GM19239 (cell line): ENCODE results near the gene PAQR7.

Experiments used
- DNase-seq: peaks from one replicate; pipeline ENCODE4 v3.0.0; 2011; ENCODE audit warnings: low spot score; ENCODE audit not compliant: insufficient read length
- FAIRE-seq: peaks from 2 replicates; lab custom pipeline; 2011; peaks lifted over from hg19 to GRCh38; lab: Jason Lieb, UNC

Gene PAQR7

GRCh38 chr1:25821630-25822091, 53.8 kb downstream of the PAQR7 start:
- no peak for DNase-seq
- no peak for FAIRE-seq

DNA sequence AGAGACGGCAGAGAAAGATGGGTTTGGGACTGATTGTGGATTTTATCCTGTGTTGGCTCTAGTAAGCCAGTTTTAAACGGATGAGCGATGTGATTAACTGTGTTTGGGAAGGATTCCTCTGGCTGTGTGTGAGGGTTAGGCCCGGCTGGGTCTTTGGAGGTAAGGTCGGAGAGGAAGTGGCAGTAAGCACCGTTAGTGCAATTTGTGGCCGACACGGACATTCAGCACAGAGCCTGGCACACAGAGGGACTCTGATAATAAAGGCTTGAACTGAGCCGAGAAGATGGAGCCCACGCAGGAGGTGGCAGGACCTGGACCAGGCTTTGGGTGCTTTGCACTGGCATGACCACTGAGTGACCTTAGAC, 54.4 kb downstream of the PAQR7 start:
- DNase-seq = no peak
- no peak for FAIRE-seq

DNA sequence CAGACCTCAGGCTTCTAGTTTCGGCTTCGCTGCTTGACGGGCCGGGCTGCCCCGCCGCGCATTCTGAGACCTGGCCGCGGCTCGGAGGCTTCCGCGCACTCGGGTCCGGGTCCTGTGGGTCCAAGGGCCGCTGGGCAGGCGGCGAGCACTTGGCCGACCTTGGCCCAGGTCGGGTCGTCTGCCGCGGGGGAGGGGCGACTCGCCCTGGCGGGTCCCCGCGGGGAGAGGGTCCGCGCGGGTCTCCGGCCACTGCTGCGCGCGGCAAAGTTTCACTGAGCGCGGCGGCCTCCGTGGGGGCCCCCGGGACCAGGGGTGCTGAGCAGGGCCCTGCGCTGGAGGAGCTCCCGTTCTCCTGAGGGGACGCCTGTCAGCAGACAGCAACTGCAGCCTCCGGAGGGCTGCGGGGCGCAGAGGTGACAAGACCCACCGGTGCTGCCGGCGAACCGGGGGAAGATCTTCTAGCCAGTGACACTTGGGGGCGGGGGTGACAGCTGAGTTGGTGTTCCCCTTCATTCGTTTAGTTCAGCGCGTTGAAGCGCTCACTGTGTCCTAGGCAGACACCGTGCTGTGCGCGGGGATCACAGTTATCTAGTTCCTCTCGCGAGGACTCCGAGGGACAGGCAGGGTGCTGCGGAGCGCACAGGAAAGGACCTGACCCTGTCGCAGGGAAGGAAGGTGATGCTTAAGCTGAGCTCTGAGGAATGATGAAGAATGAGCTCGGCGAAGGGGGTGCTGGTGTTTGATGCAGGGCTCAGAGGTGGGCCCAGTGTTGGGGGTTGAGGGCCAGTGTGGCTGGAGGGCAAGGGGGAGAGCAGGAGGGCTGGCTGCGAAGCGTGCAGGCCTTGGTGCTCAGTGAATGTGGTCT, 55.0 kb downstream of the PAQR7 start:
- DNase-seq = peak; percentile 81
- FAIRE-seq = peak; percentile 97

DNA sequence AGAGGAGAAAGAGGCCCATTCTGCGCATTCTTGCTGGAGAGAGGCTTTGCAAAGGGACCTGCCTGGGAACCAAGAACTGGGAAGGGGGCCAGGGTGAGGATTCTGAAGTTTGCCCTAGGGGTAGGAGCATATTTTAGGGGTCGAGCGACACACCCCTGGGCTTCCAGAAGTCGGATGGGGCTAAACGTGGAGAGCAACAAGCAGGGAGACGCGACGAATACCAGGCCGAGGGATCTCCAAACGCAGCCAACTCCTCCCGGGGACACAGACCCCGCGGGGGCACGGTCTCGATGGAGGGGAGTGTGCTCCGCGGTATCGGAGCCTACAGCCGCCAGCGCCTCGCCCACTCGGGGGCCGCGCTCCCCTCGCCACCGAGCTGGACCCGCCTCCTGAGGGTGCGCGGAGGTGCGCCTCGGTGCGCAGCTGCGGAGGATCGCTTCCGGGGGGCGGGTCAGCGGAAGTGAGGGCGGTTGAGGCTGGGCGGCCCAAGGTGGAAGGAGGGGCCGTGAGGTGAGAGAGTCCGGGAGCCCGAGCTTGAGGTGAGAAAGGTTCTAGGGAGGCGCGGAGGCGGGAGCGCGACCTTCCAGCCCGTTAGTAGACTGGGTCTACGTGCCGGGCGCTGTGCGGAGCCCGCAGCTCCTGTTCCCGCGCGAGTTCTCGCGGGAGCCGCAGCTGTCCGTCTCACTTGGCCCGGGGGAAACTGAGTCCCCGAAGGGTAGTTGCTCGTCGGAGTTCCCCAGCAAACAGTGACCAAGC, 55.8 kb downstream of the PAQR7 start, which contains the start of gene MTFR1L:
MTFR1L (plus strand) TSS at position 464 of the 756 bp plus-strand sequence. CDS start 3,151 bp downstream, outside the sequence.
- FAIRE-seq = peak; percentile 96

DNA sequence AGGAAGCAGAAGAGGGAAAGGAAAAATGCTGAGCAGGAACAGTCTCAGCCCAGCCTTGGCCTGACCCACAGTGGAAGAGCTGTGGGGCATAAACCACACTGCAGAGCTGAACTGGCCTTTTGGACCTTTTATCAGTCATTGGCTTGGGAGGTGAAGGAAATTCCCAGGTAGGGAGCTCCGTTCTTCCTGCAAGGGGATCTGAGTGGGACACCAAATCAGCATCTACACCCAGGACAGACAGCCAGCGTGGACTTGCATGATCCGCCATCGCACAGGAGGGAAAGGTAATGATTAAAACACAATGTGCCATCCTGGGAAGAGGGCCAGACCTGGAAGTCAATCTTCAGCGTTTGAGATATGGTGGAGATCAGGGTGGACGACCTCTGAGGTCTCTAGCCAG, 56.9 kb downstream of the PAQR7 start:
- DNase-seq (no peak), FAIRE-seq (no peak)

More for the DNA sequence above, 55.8 kb downstream of the PAQR7 start, which contains the start of gene MTFR1L:
- peak; percentile 97 for DNase-seq

DNA sequence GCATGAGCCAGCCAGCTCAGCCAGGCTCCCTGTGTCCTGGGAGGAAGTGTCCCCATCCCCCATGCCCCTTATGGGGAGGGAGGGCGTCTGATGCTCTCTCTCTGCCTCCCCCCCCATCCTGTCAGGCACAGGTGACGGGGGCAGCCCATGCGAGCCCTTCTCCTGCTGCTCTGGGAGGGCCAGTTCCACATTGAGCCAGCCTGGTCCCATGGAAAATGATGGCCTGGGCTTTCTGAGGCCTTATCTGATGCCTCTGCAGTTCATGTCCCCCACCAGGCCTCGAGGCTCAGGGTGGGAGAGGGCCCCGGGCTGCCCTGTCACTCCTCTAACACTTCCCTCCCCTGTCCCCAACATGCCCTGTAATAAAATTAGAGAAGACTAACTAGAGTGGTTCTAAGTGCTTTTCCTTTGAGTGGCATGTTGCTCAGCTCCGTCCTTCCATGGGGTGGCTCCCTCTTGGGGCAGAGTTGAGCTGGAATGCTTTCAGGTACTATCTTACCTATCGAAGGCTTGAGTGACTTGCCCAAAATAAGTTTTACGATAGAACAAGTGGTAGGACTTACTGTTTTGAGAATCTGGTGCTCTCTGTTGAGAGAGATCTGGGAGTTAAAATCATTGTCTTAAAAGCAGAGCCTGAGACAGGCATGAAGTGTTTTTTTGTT, 57.5 kb downstream of the PAQR7 start:
- no peak for DNase-seq
- FAIRE-seq = no peak

DNA sequence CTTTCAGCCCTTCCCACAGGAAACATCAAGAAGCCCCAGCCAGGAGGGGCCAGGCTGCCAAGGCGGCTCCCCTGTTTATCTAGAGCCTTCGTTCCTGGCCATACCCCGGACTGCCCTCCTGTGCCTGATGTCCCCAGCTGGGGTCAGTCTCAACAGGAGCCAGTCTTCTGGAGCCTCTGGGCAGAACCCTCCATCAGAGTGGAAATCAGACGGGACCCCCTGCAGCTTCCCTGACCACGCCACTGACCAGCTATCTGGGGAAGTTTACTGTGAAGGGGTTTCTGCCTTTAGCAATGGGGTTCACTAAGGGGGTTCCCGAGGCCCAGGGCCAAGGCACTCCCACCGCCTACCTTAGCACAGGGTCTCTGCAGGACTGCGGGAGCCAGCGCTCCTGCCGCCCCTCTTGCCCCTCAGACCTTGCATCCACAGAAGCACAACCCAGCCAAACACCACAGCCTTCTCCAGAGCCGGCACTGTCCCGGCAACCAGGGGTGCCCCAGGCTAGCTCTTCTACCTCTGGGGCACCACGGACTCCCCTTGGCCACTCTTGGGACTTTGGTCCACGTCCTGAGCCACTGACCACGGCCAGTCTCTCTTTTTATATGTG, 59.3 kb downstream of the PAQR7 start:
- DNase-seq (no peak), FAIRE-seq (no peak)

- DNase-seq (no peak), FAIRE-seq (no peak)
Observed at GRCh38 chr1:25815208-25816111, 60.0 kb downstream of the PAQR7 start.

- DNase-seq = no peak
- no peak for FAIRE-seq
Observed at GRCh38 chr1:25814549-25815087, 60.9 kb downstream of the PAQR7 start.

GRCh38 chr1:25813734-25814471, 61.6 kb downstream of the PAQR7 start:
- DNase-seq (no peak), FAIRE-seq (no peak)

DNA sequence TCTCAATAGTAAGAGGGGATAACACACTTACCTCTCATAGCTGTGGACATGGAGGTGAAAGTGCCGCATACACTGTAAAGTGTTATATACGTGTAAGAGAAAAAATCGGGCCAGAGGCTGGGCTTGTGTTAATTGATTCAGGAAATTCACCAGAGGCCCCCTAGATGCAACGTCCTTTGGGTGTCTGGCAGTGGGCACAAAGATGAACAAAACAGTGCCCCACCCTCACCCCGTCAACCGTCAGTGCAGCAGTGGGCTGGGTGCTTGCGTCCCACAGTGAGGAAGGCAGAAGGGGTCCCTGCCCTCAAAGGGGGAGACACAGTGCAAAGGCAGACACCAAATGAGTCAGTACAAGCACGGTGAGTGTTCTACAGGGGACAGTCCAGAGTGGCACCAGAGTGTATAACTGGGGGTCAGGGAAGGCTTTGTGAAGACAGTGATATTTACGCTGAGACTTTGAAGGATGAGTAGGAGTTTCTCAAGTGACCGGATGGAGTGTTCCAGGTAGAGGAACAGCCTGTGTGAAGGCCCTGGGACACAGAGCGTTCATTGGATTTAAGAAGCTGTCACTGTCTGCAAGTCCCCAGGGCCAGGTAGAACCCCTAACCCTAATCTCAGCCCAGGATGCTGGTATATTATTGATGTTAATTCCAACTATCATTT, 62.3 kb downstream of the PAQR7 start:
- DNase-seq = no peak
- FAIRE-seq = no peak
